GM12878 (cell line): ENCODE data around the gene ARAP1. TPM values are rescaled to one million over a fixed set of nuclear protein-coding genes. Genes with fewer than 3 reads are reported as not detected.

Experiments used
- ATAC-seq: fragments of 200-7000 bp; cut with Tn5 transposase; 3 replicates; pipeline ENCODE4 v1.9.1; 2020; ENCODE audit warnings: mild to moderate bottlenecking, moderate library complexity
- BruUV-seq: library from RNA; stranded (reverse); fragments of 400-500 nt; replicated peaks from 2 replicates; lab custom pipeline; 2021; lab: Mats Ljungman, UMichigan
- CTCF ChIA-PET: fragments of 300-600 bp; sonication (Branson Sonifier 250); formaldehyde crosslinking; extraction: SDS; loops from one replicate; lab custom pipeline; 2021; ENCODE audit warnings: inconsistent platforms; lab: Yijun Ruan, JAX
- POLR2A ChIA-PET: fragments of 350-600 bp; formaldehyde crosslinking; extraction: SDS; loops from one replicate; lab custom pipeline; 2021; ENCODE audit warnings: inconsistent platforms; lab: Charles Lee
- RAD21 ChIA-PET: fragments of 300-600 bp; sonication (Branson Sonifier 250); formaldehyde crosslinking; loops from one replicate; lab custom pipeline; 2023; ENCODE audit warnings: antibody characterized with exemption; ENCODE audit not compliant: unreplicated experiment; lab: Charles Lee
- SMC1A ChIA-PET: fragments of 300-600 bp; sonication (Branson Sonifier 250); formaldehyde crosslinking; loops from one replicate; lab custom pipeline; 2023; ENCODE audit not compliant: unreplicated experiment, uncharacterized antibody; lab: Charles Lee
- DNase-seq: peaks from one replicate; pipeline ENCODE4 v3.0.0-alpha.2; 2011; ENCODE audit warnings: low read depth, low spot score
- FAIRE-seq: peaks from 3 replicates; lab custom pipeline; 2011; peaks lifted over from hg19 to GRCh38; lab: Jason Lieb, UNC
- H2AFZ ChIP-seq: 2 replicates; pipeline ENCODE4 v1.6.0; 2011; ENCODE audit warnings: low read depth, low read length, control low read depth; ENCODE audit not compliant: control insufficient read depth
- H3K27ac ChIP-seq: 2 replicates; pipeline ENCODE4 v1.5.1; 2011; ENCODE audit warnings: control low read depth; ENCODE audit not compliant: control insufficient read depth, insufficient read depth
- H3K27me3 ChIP-seq, 2 experiments: replicated peaks in 1 of 2; 2 replicates each; pipeline versions ENCODE4 v1.6.0 to v1.6.1; 2011; ENCODE audit warnings: low read length in 1 of 2; ENCODE audit not compliant: control insufficient read depth in 2 of 2, insufficient read depth in 2 of 2
- H3K36me3 ChIP-seq, 2 experiments: 2 replicates each; pipeline ENCODE4 v1.5.1; 2011; ENCODE audit warnings: low read length in 1 of 2; ENCODE audit not compliant: control insufficient read depth in 2 of 2, insufficient read depth in 2 of 2
- H3K4me1 ChIP-seq: 2 replicates; pipeline ENCODE4 v1.6.1; 2011; ENCODE audit warnings: mild to moderate bottlenecking, low read length, moderate library complexity, mixed read lengths; ENCODE audit not compliant: control insufficient read depth, insufficient read depth
- H3K4me2 ChIP-seq: 2 replicates; pipeline ENCODE4 v1.6.0; 2011; ENCODE audit warnings: control low read depth; ENCODE audit not compliant: control insufficient read depth, insufficient read depth
- H3K4me3 ChIP-seq: fragments of 200-600 bp; sonication (generic); 2 replicates; pipeline ENCODE4 v1.5.1; 2016
- H3K79me2 ChIP-seq: 2 replicates; pipeline ENCODE4 v1.6.0; 2011; ENCODE audit warnings: low read length; ENCODE audit not compliant: control insufficient read depth, insufficient read depth
- H3K9ac ChIP-seq: 2 replicates; pipeline ENCODE4 v1.8.0; 2011; ENCODE audit warnings: low read length, control low read depth, mixed read lengths; ENCODE audit not compliant: control insufficient read depth, insufficient read depth
- H3K9me3 ChIP-seq: replicated peaks from 3 replicates; pipeline ENCODE4 v1.5.1; 2011; ENCODE audit warnings: mild to moderate bottlenecking, low read length; ENCODE audit not compliant: control insufficient read depth, insufficient read depth
- H4K20me1 ChIP-seq: 2 replicates; pipeline ENCODE4 v1.6.0; 2011; ENCODE audit not compliant: control insufficient read depth, insufficient read depth
- CREB1 ChIP-seq: IDR thresholded peaks from 2 replicates; pipeline ENCODE4 v1.6.1; 2012; ENCODE audit warnings: low read depth, mild to moderate bottlenecking, inconsistent platforms
- FOS ChIP-seq: IDR thresholded peaks from 3 replicates; pipeline ENCODE4 v1.6.1; 2011; ENCODE audit warnings: borderline replicate concordance; ENCODE audit not compliant: insufficient read length; ENCODE audit errors: extremely low read depth
- IKZF1 ChIP-seq: fragments of 450-650 bp; conservative IDR thresholded peaks from 2 replicates; pipeline ENCODE4 v1.6.1; 2017; ENCODE audit warnings: antibody characterized with exemption, mild to moderate bottlenecking
- NFIC ChIP-seq: IDR thresholded peaks from 2 replicates; pipeline ENCODE4 v1.6.1; 2012; ENCODE audit warnings: low read depth, mild to moderate bottlenecking, inconsistent platforms, low read length, moderate library complexity
- NR2C1 ChIP-seq: fragments of 450-650 bp; IDR thresholded peaks from 2 replicates; pipeline ENCODE4 v1.6.1; 2017; ENCODE audit warnings: antibody characterized with exemption, mild to moderate bottlenecking, moderate library complexity
- PAX8 ChIP-seq: fragments of 450-650 bp; IDR thresholded peaks from 2 replicates; pipeline ENCODE4 v1.6.1; 2017; ENCODE audit warnings: mild to moderate bottlenecking, moderate library complexity
- REST ChIP-seq: IDR thresholded peaks from 2 replicates; pipeline ENCODE4 v1.6.1; 2012; ENCODE audit warnings: mild to moderate bottlenecking, low read depth, low read length
- WRNIP1 ChIP-seq: IDR thresholded peaks from 2 replicates; pipeline ENCODE4 v1.6.1; 2011; ENCODE audit warnings: low read depth, low read length, improper control_type of control experiment, borderline replicate concordance
- WGBS: methylation state at CpG from one replicate; pipeline ENCODE4 v1.1.6; 2016; ENCODE audit warnings: low lambda C conversion rate; ENCODE audit not compliant: insufficient replicate concordance, insufficient coverage; ENCODE audit errors: missing lambda C conversion rate; 5-methylcytosine and 5-hydroxymethylcytosine counted together
- in situ Hi-C: fragments of 300-500 bp; cut with MboI; formaldehyde crosslinking; loops from 9 replicates; pipeline ENCODE4 v1.14.3; 2018; ENCODE audit warnings: mixed read lengths
- intact Hi-C: fragments of 100-400 bp; cut with micrococcal nuclease; formaldehyde crosslinking; loops from one replicate; pipeline ENCODE4 v1.14.2; 2022; ENCODE audit not compliant: unreplicated experiment
- polyA plus RNA-seq, 11 experiments: library from polyadenylated mRNA; depleted of rRNA in 4 of 11; unstranded in 6 of 11; stranded (reverse) in 5 of 11; fragments of >200 nt; fragmentation: Nextera tagmentation in 4 of 11; fragmentation: Illumina TruSeq in 1 of 11; extraction: Ambion mirVana in 4 of 11; extraction: Trizol in 1 of 11; gene quantifications; 1 replicate in 1 of 11; 2 replicates in 10 of 11; pipeline versions ENCODE4 v1.2.1 to v1.2.3, GENCODE V29; 2011 to 2016; ENCODE audit warnings: inconsistent platforms in 2 of 11, missing spikeins in 2 of 11, low read depth in 1 of 11
- total RNA-seq, 4 experiments: library from RNA; depleted of rRNA in 3 of 4; stranded (reverse); fragments of >200 nt in 3 of 4; fragmentation: Illumina TruSeq in 1 of 4; extraction: Trizol in 1 of 4; gene quantifications; 2 replicates each; pipeline versions ENCODE4 v1.2.1 to v1.2.3, GENCODE V29; 2013 to 2021

The ARAP1 gene
- total and polyA plus RNA-seq, 10 of the 15 experiments (the other 5 are each of a cell fraction or from before 2014, with no cell fraction given), result 0.55 to 102 (median 51.0) TPM

- DNase-seq (no peak), FAIRE-seq (no peak), ATAC-seq (no peak)
- ChIA-PET RAD21 (no interaction called here), CTCF (no interaction called here), POLR2A (no interaction called here), SMC1A (interaction anchor here (0.7 kb wide), 1 partner anchor 16 kb away, joined by 3 read pairs; no protein-coding TSS in a partner anchor)
- 63% methylated on average over 9 of the region's 9 CpGs for WGBS
- Histone ChIP-seq H2AFZ (no peak overlapping the region), H3K27ac (no peak overlapping the region), H3K4me1 (no peaks in the 10 kb centered on the region), H3K27me3 (peaks cover 1 to 3% of the 10 kb centered on the region in 2 experiments; a peak in 1 of 4 replicates), H4K20me1 (no peaks in the 10 kb centered on the region; the same call in 1 of the 2 replicates), H3K4me3 (no peak overlapping the region), H3K79me2 (no peaks in the 10 kb centered on the region), H3K4me2 (no peak overlapping the region), H3K9me3 (no peaks in the 10 kb centered on the region), H3K9ac (no peak overlapping the region), H3K36me3 (no peaks in the 10 kb centered on the region)
- BruUV-seq, result no TSS peak
- intact Hi-C loops (no loop called here), in situ Hi-C loops (no loop called here)
- TF ChIP-seq NFIC (no peak), CREB1 (no peak), REST (no peak), PAX8 (no peak), WRNIP1 (no peak), FOS (no peak), IKZF1 (no peak), NR2C1 (no peak)
Measured at GRCh38 chr11:72661486-72661885, 90.7 kb downstream of the ARAP1 start.
